Cardiac fibroblast (primary cell): Measurements from ENCODE around the gene UBN2.

ENCODE experiments used
- DNase-seq, 2 donors: peaks; one replicate each; pipeline versions ENCODE4 v3.0.0 to v3.0.0-alpha.2; 2010; ENCODE audit warnings: low read depth in 2 of 2
- H3K4me3 ChIP-seq, 2 donors: replicated peaks in 1 of 2; 1 replicate in 1 of 2; 2 replicates in 1 of 2; pipeline ENCODE4 v1.5.1; 2011; ENCODE audit warnings: low read depth in 2 of 2, low read length in 2 of 2, mild to moderate bottlenecking in 2 of 2, moderate library complexity in 1 of 2
- TF ChIP-seq, protein P1 (sequence below): IDR thresholded peaks from one replicate; pipeline ENCODE4 v1.5.1; 2011; ENCODE audit warnings: low read depth, mild to moderate bottlenecking, low read length, inconsistent platforms

The UBN2 gene

DNA sequence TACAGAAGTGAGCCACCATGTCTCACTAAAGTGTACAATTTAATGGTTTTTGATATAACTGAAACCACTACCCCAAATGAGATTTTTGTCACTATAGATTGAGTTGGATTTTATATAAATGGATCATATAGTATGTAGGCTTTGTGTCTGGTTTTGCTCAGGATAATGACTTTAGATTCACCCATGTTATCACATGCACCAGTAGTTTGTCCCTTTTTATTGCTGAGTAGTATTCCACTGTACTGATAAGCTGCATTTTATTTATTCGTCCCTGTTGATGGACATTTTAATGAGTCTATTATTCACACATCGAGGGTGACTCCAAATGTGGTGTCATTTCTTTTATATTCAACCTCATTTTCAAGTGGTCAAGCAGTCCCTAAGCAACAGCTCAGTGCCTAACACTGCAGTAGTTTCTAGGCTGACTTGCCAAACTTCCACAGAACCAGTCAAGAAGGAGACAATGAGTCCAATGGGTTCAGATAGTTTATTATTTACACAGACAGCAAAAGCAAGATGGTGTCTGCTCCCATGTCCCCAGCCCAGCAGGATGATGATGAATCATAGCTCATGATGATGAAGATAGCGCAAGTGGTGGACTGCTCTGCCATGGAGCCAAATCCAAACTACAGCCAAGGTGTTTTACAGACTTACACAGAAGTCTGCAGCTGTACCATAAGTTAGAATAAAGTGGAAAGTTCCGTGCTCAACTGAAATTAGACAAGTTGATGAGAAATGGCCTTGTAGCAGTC lies 103.5 kb downstream of the UBN2 start:
- no peak for DNase-seq
- TF ChIP-seq, protein P1, sequence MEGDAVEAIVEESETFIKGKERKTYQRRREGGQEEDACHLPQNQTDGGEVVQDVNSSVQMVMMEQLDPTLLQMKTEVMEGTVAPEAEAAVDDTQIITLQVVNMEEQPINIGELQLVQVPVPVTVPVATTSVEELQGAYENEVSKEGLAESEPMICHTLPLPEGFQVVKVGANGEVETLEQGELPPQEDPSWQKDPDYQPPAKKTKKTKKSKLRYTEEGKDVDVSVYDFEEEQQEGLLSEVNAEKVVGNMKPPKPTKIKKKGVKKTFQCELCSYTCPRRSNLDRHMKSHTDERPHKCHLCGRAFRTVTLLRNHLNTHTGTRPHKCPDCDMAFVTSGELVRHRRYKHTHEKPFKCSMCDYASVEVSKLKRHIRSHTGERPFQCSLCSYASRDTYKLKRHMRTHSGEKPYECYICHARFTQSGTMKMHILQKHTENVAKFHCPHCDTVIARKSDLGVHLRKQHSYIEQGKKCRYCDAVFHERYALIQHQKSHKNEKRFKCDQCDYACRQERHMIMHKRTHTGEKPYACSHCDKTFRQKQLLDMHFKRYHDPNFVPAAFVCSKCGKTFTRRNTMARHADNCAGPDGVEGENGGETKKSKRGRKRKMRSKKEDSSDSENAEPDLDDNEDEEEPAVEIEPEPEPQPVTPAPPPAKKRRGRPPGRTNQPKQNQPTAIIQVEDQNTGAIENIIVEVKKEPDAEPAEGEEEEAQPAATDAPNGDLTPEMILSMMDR = no peak

DNA sequence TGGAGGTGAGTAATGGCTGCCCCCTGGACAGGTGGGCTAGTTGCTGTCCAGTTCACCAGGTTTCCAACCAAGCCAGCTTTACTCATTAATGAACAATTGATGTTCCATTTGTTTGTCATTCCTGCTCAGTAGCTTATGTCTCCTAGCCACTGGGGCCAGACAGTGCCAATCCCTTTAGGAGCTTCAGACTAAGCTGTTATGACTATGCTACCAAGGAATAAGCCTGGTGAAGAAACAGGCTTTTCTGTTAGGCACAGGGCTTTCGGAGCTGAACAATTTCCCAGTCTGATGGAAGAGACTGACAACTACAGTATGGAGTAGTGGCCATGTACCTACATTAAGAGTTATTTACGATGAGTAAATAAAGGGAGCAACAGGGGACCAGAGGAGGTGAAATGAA lies 108.0 kb downstream of the UBN2 start:
- no peak for DNase-seq
- no peak overlapping the region for H3K4me3 ChIP-seq
- TF ChIP-seq, protein P1 = no peak

More for the DNA sequence above, 103.5 kb downstream of the UBN2 start:
- H3K4me3 ChIP-seq = no peak overlapping the region

DNA sequence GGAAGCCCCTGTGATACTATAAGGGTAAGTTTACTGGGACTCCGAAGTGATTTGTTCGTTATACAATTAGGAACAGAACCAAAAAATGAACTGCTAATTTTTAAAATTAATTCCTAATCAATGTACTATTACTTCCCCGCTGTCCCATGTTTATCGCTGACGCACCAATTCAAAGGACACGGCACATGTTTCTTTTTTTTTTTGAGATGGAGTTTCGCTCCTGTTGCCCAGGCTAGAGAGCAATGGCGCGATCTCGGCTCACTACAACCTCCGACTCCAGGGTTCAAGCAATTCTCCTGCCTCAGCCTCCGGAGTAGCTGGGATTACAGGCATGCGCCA lies 108.6 kb downstream of the UBN2 start:
- DNase-seq = no peak
- TF ChIP-seq, protein P1 = no peak
- peak overlapping the region; percentile 94 to 96 for H3K4me3 ChIP-seq

DNA sequence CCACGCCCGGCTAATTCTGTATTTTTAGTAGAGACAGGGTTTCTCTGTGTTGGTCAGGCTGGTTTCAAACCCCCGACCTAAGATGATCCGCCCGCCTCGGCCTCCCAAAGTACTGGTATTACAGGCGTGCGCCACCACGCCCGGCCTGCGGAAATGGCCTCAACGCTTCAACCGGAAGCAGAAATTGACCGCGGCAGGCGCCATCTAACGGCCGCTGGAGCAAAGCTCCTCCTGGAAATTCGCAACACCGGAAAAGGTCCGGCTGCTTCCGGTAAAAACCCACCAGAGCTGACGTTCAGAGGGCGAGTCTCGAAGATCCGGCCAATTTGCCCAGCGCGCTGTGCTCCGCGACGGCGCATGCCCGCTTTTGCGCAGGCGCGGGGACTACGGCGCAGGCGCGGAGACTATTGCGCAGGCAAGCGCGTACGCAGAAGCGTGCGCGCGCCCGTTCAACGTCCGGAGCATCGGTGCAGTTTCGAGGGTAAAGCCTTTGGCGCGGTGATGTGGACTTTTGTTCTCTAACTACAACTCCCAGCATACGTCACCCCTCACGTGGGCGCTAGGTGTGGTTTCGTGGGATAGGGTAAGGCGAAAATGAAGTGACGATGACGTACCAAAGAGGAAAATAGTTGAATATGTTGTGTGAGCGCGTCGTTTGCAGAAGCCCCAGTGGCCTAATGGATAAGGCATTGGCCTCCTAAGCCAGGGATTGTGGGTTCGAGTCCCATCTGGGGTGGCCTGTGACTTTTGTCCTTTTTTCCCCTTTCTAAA lies 109.2 kb downstream of the UBN2 start:
- peak overlapping the region; percentile 94 to 96 for H3K4me3 ChIP-seq

DNA sequence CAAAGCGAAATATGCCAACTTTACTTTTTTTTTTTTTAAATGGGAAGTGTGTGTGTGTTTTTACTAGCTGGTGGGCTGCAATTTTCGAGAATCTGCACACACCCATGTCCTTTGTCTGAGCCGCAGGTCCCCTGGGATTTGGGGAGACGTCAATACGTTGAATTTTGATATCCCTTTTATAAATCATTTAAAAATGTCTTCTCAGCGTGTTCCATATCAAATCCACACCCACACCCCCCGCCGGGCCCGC lies 109.7 kb downstream of the UBN2 start:
- DNase-seq = no peak
- TF ChIP-seq, protein P1 = no peak
- H3K4me3 ChIP-seq = peak overlapping the region; percentile 94 to 96

More for the DNA sequence above, 109.2 kb downstream of the UBN2 start:
- DNase-seq = peak; percentile 100
- TF ChIP-seq, protein P1 = peak; percentile 74

DNA sequence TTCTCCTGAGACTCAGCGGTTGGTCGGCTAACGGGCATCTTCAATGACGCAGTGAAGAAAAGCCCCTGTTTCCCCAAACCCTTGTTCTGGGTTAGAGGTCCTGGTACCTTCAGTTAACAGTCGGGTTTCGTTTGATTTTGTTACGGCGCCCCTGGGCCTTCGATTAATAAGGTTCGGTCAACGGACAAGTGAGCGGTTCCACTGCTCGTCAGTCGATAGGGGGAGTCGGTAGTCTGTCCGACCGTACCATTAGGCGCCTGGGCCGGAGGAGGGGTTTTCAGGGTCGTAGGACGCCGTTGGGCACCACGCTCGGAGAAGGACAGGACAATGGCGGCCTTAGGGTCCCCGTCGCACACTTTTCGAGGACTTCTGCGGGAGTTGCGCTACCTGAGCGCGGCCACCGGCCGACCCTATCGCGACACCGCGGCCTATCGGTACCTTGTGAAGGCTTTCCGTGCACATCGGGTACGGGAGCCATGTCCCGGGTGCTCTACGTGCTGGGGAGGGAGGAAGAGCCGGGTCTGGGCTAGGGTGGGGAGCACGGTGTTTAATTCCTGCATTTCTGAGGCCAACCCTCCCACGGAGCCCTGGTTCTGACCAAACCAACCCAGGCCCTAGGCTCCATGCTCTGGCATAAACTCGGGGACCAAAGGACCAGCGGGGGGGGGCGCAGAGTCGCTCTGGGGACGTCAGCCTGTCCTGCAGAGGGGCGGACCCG lies 110.2 kb downstream of the UBN2 start, which contains the start of gene FMC1:
TSS of gene FMC1 (plus strand) at position 280 of the 718 bp plus-strand sequence. CDS start at position 328, 48 bp downstream.
- DNase-seq = peak; percentile 96 to 97
- TF ChIP-seq, protein P1 = peak; percentile 19
- H3K4me3 ChIP-seq = peak within 1 kb of the TSS; percentile 94 to 96
